Measurements from ENCODE around the gene CDH4.

The CDH4 gene

DNA sequence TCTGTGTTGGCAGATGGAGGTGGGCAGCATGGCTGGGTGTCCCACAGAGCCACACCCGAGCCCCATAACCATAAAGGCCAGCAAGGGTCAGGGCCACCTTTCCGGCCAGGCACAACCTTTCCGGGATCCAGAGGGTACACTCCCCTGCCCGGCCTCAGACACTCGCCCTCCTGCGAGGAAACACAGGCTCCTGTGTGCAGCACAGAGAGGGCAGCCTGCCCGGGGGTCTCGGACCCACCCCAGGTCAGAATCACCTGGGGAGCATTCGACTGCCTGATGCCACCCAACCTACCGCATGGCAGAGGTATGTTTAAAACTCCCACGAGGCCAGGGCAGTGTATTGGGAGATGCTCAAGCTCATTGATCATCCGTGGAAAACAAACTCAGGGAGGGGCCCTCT lies 553.3 kb downstream of the CDH4 start:
- Histone ChIP-seq H3K4me1 (ENCODE audit: control insufficient read depth, insufficient read depth, low read length) (no peaks in the 10 kb centered on the region), H3K9me3 (ENCODE audit: control insufficient read depth, insufficient read depth, low read depth, low read length) (no peaks in the 10 kb centered on the region), H3K27ac (ENCODE audit: extremely low read depth, low read depth, low read length) (no peak overlapping the region), H3K36me3 (ENCODE audit: control insufficient read depth in 2 of 2, insufficient read depth in 1 of 2, low read length in 2 of 2) (no peaks in the 10 kb centered on the region), H3K4me3 (ENCODE audit: low read depth, low read length) (no peak overlapping the region)
- CTCF ChIA-PET = interaction anchor here (0.7 kb wide), 1 partner anchor 73 kb away, joined by 3 read pairs; no protein-coding TSS in a partner anchor
- no peak for TF ChIP-seq ZNF433 (tag by site-specific recombination; IDR thresholded peaks at IDR 0.05; ENCODE audit: low read depth)
- TF ChIP-seq EGR2 (tag by site-specific recombination; IDR thresholded peaks at IDR 0.05; ENCODE audit: low read depth) = no peak
- no peak for TF ChIP-seq ZBTB8A (tag by site-specific recombination; IDR thresholded peaks at IDR 0.05)
- POLR2A ChIA-PET = no interaction called here

DNA sequence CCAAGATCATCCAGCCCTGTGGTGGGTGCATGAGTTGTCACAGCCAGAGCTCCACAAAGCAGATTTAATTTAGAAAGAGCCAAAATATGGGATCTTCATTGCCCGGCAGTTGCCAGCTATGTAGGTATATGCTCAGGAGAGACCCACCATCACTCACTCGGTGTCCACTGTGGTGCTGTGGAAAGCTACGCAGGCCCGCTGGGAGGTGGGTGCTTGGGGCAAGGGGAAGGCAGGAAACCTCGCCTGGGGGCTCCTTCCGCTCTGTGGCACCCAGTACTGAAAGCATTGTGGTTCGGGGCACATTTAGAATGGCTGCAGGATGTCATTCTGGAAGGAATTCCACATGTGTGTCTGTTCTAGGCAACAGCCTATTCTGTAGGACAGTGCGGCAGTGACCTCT lies 553.7 kb downstream of the CDH4 start:
- TF ChIP-seq ZNF140 (tag by site-specific recombination; IDR thresholded peaks at IDR 0.05) (no peak), ZNF521 (tag by site-specific recombination; IDR thresholded peaks at IDR 0.05) (no peak), ZNF549 (tag by site-specific recombination; IDR thresholded peaks at IDR 0.05) (no peak), ZNF776 (tag by site-specific recombination; IDR thresholded peaks at IDR 0.05; ENCODE audit: borderline replicate concordance) (no peak), ZNF10 (tag by site-specific recombination; IDR thresholded peaks at IDR 0.05) (no peak), ZNF473 (tag by site-specific recombination; IDR thresholded peaks at IDR 0.05) (no peak), ZNF37A (tag by site-specific recombination; IDR thresholded peaks at IDR 0.05) (no peak), EGR2 (tag by site-specific recombination; IDR thresholded peaks at IDR 0.05; ENCODE audit: low read depth) (no peak), ZNF626 (tag by site-specific recombination; IDR thresholded peaks at IDR 0.05) (no peak), ZNF558 (tag by site-specific recombination; IDR thresholded peaks at IDR 0.05) (no peak), YY1 (tag by site-specific recombination; IDR thresholded peaks at IDR 0.05) (no peak)
- TF ChIP-seq, protein P1, sequence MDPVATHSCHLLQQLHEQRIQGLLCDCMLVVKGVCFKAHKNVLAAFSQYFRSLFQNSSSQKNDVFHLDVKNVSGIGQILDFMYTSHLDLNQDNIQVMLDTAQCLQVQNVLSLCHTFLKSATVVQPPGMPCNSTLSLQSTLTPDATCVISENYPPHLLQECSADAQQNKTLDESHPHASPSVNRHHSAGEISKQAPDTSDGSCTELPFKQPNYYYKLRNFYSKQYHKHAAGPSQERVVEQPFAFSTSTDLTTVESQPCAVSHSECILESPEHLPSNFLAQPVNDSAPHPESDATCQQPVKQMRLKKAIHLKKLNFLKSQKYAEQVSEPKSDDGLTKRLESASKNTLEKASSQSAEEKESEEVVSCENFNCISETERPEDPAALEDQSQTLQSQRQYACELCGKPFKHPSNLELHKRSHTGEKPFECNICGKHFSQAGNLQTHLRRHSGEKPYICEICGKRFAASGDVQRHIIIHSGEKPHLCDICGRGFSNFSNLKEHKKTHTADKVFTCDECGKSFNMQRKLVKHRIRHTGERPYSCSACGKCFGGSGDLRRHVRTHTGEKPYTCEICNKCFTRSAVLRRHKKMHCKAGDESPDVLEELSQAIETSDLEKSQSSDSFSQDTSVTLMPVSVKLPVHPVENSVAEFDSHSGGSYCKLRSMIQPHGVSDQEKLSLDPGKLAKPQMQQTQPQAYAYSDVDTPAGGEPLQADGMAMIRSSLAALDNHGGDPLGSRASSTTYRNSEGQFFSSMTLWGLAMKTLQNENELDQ (tag by site-specific recombination; IDR thresholded peaks at IDR 0.05; ENCODE audit: low read depth) = no peak
- TF ChIP-seq, protein P2, sequence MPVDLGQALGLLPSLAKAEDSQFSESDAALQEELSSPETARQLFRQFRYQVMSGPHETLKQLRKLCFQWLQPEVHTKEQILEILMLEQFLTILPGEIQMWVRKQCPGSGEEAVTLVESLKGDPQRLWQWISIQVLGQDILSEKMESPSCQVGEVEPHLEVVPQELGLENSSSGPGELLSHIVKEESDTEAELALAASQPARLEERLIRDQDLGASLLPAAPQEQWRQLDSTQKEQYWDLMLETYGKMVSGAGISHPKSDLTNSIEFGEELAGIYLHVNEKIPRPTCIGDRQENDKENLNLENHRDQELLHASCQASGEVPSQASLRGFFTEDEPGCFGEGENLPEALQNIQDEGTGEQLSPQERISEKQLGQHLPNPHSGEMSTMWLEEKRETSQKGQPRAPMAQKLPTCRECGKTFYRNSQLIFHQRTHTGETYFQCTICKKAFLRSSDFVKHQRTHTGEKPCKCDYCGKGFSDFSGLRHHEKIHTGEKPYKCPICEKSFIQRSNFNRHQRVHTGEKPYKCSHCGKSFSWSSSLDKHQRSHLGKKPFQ (tag by site-specific recombination; IDR thresholded peaks at IDR 0.05) = no peak
- TF ChIP-seq, protein P3, sequence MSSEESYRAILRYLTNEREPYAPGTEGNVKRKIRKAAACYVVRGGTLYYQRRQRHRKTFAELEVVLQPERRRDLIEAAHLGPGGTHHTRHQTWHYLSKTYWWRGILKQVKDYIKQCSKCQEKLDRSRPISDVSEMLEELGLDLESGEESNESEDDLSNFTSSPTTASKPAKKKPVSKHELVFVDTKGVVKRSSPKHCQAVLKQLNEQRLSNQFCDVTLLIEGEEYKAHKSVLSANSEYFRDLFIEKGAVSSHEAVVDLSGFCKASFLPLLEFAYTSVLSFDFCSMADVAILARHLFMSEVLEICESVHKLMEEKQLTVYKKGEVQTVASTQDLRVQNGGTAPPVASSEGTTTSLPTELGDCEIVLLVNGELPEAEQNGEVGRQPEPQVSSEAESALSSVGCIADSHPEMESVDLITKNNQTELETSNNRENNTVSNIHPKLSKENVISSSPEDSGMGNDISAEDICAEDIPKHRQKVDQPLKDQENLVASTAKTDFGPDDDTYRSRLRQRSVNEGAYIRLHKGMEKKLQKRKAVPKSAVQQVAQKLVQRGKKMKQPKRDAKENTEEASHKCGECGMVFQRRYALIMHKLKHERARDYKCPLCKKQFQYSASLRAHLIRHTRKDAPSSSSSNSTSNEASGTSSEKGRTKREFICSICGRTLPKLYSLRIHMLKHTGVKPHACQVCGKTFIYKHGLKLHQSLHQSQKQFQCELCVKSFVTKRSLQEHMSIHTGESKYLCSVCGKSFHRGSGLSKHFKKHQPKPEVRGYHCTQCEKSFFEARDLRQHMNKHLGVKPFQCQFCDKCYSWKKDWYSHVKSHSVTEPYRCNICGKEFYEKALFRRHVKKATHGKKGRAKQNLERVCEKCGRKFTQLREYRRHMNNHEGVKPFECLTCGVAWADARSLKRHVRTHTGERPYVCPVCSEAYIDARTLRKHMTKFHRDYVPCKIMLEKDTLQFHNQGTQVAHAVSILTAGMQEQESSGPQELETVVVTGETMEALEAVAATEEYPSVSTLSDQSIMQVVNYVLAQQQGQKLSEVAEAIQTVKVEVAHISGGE (tag by site-specific recombination; conservative IDR thresholded peaks at IDR 0.05; ENCODE audit: low read depth) = no peak
- TF ChIP-seq, protein P4, sequence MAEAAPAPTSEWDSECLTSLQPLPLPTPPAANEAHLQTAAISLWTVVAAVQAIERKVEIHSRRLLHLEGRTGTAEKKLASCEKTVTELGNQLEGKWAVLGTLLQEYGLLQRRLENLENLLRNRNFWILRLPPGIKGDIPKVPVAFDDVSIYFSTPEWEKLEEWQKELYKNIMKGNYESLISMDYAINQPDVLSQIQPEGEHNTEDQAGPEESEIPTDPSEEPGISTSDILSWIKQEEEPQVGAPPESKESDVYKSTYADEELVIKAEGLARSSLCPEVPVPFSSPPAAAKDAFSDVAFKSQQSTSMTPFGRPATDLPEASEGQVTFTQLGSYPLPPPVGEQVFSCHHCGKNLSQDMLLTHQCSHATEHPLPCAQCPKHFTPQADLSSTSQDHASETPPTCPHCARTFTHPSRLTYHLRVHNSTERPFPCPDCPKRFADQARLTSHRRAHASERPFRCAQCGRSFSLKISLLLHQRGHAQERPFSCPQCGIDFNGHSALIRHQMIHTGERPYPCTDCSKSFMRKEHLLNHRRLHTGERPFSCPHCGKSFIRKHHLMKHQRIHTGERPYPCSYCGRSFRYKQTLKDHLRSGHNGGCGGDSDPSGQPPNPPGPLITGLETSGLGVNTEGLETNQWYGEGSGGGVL (tag by site-specific recombination; IDR thresholded peaks at IDR 0.05) = no peak
- TF ChIP-seq, protein P5, sequence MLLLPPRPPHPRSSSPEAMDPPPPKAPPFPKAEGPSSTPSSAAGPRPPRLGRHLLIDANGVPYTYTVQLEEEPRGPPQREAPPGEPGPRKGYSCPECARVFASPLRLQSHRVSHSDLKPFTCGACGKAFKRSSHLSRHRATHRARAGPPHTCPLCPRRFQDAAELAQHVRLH (tag by site-specific recombination; IDR thresholded peaks at IDR 0.05) = no peak
- TF ChIP-seq, protein P6, sequence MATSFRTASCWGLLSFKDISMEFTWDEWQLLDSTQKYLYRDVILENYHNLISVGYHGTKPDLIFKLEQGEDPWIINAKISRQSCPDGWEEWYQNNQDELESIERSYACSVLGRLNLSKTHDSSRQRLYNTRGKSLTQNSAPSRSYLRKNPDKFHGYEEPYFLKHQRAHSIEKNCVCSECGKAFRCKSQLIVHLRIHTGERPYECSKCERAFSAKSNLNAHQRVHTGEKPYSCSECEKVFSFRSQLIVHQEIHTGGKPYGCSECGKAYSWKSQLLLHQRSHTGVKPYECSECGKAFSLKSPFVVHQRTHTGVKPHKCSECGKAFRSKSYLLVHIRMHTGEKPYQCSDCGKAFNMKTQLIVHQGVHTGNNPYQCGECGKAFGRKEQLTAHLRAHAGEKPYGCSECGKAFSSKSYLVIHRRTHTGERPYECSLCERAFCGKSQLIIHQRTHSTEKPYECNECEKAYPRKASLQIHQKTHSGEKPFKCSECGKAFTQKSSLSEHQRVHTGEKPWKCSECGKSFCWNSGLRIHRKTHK (tag by site-specific recombination; IDR thresholded peaks at IDR 0.05) = no peak
- TF ChIP-seq, protein P7, sequence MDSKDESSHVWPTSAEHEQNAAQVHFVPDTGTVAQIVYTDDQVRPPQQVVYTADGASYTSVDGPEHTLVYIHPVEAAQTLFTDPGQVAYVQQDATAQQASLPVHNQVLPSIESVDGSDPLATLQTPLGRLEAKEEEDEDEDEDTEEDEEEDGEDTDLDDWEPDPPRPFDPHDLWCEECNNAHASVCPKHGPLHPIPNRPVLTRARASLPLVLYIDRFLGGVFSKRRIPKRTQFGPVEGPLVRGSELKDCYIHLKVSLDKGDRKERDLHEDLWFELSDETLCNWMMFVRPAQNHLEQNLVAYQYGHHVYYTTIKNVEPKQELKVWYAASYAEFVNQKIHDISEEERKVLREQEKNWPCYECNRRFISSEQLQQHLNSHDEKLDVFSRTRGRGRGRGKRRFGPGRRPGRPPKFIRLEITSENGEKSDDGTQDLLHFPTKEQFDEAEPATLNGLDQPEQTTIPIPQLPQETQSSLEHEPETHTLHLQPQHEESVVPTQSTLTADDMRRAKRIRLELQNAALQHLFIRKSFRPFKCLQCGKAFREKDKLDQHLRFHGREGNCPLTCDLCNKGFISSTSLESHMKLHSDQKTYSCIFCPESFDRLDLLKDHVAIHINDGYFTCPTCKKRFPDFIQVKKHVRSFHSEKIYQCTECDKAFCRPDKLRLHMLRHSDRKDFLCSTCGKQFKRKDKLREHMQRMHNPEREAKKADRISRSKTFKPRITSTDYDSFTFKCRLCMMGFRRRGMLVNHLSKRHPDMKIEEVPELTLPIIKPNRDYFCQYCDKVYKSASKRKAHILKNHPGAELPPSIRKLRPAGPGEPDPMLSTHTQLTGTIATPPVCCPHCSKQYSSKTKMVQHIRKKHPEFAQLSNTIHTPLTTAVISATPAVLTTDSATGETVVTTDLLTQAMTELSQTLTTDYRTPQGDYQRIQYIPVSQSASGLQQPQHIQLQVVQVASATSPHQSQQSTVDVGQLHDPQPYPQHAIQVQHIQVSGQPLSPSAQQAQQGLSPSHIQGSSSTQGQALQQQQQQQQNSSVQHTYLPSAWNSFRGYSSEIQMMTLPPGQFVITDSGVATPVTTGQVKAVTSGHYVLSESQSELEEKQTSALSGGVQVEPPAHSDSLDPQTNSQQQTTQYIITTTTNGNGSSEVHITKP (tag by site-specific recombination; IDR thresholded peaks at IDR 0.05) = no peak
- CTCF ChIA-PET = interaction anchor here (0.7 kb wide), 1 partner anchor 74 kb away, joined by 3 read pairs; no protein-coding TSS in a partner anchor
- POLR2A ChIA-PET = no interaction called here

More for the DNA sequence above, 553.7 kb downstream of the CDH4 start:
- H3K4me3 ChIP-seq (ENCODE audit: low read depth, low read length) = no peak overlapping the region
- no peaks in the 10 kb centered on the region for H3K9me3 ChIP-seq (ENCODE audit: control insufficient read depth, insufficient read depth, low read depth, low read length)
- H3K36me3 ChIP-seq (ENCODE audit: control insufficient read depth in 2 of 2, insufficient read depth in 1 of 2, low read length in 2 of 2) = no peaks in the 10 kb centered on the region
- H3K4me1 ChIP-seq (ENCODE audit: control insufficient read depth, insufficient read depth, low read length) = no peaks in the 10 kb centered on the region
- H3K27ac ChIP-seq (ENCODE audit: extremely low read depth, low read depth, low read length) = no peak overlapping the region
